ENCODE data around the gene CENPA.
A peak's percentile ranks its signal among the peaks of the same experiment; 100 is the strongest.
"Not testable (repeated sequence)": the region's sequence is repeated elsewhere in the genome, so short reads cannot be mapped to it uniquely, and the experiment has no call there.

The CENPA gene

DNA sequence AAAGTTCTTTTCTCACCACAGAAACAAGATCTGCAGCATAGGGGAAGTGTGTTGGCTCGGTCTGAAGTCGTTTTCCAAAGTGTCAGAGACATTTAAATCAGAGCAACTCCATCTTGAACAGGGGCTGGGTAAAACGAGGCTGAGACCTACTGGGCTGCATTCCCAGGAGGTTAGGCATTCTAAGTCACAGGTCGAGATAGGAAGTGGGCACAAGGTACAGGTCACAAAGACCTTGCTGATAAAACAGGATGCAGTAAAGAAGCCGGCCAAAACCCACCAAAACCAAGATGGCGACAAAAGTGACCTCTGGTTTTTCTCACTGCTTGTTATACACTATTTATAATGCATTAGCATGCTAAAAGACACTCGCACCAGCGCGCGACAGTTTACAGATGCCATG lies 24.9 kb upstream of the CENPA start:
- not testable (repeated sequence) for DNase-seq

DNA sequence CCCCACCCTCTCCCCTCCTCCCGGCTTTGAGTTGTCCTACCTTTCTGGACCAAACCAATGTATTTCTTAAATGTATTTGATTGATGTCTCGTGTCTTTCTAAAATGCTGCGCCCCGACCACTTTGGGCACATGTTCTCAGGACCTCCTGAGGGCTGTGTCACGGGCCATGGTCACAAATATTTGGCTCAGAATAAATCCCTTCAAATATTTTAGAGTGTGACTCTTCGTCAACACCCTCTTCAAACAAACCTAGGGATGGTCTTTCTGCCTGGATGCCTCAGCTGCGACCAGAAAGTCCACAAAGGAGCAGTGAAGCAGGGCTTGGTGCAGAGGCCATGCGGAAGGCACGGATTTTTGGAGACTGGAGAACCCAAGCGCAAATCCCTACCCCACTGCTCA lies 22.8 kb upstream of the CENPA start:
- DNase-seq, result no peak

DNA sequence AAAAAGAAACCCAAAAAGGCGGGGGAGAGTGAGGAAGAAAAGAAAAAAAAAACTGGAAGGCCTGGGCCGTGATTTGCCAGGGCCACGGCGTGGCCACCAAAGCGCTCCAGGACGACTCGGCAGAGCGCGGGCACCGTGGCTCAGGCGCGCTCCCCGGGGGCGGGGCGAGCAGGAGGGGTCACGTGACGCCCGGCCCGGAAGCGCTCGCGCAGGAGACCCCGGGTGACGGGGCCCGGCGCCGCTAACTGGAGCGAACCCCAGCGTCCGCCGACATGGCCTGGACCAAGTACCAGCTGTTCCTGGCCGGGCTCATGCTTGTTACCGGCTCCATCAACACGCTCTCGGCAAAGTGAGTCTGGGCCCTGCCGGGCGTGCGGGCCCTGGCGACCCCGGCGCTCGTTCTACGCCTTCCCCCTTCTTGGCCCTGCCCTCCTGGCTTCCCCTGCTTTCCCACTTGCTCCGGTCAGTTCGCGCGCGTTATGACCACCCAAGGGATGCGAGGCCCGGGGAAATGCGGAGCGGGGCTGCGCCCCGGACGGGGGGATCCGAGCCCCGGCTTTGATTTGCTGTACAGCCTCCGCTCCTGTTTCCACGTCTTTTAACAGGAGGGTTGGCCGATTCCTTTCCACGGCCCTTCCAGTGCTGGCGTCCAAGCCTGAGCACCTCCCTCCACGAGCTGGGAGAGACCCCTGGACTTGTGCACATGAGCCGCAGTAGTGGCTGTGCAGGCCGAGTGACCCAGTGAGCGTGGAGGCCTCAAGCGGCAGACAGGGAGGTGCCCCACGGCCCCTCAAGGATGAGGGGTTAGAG lies 21.6 kb upstream of the CENPA start, which contains the start of gene SLC35F6:
Gene SLC35F6, plus strand, starts transcription at position 207 of the 810 bp plus-strand sequence. Its CDS starts 66 bp downstream, at position 273.
- peak in 56 of 58 donors; percentile 25 to 86 (median 70) for DNase-seq

DNA sequence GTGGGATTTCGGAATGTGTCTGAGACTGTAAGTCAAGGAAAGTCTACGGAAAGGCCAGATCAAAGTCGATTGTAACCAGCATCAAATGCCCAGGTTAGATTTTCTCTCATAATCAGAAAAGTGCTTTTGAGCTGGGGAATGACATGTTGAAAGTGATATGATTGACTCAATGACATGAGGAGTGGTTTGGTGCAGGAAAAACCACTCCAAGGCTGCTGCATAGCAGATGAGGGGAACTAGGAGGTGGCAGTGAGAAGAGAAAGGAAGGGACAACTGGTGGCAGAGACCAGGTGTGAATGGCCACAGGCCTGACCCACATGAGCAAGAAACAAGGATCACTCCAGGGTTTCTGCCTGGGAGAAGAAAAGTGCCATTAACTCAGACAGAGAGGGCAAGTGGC lies 20.9 kb upstream of the CENPA start:
- DNase-seq, result no peak

DNA sequence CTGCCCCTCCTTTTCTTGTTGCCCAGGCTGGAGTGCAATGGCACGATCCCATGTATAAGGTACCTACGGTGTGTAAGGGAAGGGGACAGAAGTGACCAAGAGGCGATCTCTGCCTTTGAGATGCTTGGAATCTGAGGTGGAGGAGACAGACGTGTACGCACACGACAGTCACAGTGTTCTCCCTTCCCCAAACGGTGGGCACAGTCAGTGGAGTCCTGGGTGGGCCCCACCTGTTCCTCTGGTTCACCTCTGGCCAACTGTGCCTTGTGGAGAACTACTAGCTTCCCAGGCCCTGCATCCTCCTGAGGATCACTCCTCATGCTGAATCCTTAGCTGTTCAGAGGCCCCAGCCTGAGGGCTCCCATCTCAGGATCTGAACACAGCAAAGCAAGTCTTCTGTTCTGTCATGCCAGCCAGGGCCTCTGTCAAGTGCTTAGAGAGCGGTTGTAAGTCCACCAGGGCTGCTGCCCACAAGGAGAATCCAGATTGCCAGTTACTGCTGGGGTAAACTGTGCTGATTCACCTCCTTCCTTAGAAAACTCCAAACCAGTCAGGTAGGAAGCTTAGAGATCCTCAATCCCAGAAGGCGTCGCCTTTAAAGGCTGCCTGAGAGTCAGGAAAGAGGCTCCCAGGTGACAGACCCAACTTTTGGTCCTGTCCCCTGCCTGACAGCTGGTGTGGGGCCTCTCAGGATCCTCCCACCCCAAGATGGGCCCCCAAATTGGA lies 20.2 kb upstream of the CENPA start:
- DNase-seq, result peak in 1 of 58 donors; percentile 5

DNA sequence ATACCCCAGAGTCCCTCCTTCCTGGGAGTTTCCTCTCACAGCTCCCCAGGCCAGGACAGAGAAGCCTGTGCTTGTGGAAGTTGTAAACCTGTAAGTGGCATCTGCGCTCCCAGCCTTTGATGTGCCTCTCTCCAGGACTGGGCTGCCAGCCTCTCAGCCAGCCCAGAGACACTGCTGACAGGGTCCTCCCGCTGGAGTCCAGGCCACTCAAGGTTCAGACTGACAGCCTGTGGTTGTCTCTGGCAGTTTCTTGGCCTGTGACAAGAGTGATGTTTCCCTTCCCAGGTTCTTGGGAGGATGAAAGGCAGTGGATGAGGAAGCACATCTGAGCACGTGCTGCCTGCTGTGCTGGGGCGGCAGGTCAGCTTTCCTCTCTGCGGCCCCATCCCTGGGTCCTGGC lies 18.7 kb upstream of the CENPA start:
- no peak for DNase-seq

DNA sequence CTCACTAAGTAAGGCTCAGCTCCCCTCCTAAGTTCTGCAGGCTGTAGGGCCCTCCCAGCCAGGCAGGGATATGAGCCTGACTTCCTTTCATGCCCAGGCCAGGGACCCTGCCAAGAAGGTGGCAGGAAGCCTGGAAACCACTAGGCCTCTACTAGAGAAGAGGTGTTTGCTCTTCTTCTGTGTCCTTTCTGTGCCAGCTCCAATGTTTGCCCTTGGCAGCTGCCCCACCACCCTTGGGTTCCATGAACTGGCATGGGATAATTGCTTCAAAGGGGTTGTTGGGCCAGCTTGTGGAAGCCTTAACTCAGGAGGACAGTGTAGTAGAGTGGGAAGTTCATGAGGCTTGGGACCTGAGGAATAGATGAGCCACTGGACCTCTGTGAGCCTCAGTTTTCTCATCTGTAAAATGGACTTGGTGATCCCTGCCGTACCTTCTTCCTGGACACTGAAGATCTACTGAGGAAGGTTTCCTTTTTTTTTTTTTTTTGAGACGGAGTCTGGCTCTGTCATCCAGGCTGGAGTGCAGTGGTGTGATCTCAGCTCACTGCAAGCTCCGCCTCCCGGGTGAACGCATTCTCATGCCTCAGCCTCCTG lies 17.9 kb upstream of the CENPA start:
- DNase-seq, result no peak

DNA sequence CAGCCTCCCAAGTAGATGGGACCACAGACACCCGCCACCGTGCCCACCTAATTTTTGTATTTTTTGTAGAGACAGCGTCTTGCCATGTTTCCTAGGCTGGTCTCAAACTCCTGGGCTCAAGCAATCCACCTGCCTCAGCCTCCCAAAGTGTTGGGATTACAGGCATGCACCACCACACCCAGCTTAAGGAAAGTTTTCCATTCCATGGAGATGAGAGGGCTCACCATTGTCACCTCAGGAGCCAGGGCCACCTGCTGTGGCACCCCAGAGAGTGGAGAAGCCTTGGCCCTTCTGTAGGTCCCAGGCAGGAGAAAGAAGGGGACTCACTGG lies 17.1 kb upstream of the CENPA start:
- DNase-seq, result no peak

DNA sequence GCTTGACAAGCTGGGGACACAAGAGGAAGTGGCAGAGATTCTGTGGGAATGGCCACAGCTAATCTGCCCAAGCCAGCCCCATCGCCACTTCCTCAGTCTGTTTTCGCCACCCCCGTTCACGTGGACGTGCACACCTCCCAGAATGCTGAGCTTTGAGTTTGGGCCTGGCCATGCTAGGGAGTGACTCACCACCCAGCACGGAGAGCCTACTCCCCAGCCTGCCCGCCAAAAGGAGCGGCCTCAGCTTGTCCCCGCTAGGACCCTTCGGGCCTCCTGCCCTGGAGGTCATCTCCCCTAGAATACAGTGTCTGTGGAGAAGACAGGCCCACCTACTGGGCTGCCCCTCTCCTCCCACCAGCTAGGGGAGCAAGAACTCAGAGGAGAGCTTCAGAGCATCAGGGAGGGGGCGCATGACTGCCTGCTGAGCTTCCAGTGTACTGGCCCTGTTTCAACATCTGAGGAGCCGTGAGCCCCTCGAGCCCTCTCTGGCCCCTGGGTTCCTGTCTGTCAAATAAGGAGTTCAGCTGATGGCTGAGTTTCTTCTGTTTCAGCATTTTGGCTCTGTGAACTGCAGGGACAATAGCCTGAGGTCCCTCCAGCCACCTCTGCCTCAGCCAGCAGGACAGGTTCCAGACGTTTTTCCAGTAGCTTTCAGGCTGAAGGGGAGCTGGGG lies 16.6 kb upstream of the CENPA start:
- peak in 52 of 58 donors; percentile 8 to 85 (median 47) for DNase-seq

DNA sequence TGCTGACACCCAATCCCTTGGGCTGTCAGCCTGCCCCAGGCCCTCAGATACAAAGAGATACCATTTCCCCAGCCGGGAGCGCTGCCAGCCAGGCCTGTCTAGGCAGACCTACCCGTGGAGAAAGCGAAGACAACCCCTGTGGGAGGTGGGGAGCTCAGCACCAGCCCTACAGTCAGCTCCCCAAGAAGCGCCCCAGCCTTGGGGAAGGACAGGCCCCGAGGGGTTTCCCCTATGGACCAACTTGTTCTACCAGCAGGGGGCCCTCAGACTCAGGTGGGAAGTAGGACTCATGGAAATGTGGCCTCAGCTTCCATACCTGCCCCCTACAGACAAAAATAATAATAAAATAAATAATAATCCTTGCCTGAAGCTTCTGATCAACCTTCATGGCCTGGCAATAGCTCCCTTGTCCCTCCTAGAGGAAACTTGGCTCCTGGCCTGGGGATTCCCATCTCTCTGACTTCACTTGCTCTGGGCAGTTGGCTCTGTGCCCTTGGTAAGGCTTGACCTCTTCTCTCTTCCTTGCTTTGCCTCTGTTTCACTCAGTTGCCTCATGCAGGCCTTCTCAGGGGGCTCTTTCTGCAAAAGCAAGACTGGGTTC lies 14.8 kb upstream of the CENPA start:
- DNase-seq, result peak in 38 of 58 donors; percentile 7 to 89 (median 42)

DNA sequence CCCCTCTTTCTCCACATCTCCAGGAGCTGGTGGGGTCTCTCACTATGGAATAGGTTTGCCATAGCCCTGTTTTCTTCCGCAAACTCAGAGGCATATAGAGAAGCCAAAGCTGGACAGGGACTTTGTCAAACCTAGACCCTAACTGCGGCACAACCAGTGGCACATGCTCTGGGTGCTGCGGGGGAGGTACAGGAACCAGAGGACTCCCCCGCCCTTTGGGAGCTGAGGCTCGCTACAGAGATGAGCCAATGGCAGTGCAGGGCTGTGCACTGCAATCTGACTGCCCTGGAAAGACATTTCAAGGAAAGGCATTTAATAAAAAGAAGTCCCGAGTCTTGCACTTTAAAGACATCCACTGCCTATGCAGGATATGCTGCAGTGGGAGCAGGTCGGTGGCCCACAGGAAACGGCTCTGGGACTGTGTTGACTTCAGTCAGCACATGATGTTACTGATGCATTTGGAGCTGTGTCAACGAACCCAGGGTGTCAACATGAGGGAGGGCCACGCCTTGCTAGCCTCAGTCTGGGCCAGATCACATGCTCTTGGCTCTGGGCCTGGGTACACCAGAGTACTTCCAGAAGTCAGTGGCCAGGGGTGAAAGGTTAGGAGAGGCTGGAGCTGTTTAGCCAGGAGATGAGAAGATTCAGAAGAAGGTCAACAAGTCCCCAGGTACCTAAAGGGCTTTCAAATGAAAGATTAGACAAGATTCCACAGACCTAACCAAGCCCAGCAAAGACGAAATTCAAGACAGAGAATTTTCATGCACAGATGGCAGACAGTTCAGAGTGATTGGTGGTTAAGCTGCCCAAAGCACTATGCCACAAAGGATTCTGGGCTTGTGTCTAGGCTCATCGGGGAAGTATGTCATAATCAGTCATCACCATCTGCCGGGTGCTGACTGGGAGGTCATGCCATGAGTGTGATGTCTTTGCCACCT lies 13.5 kb upstream of the CENPA start:
- DNase-seq, result peak in 47 of 58 donors; percentile 10 to 90 (median 52)

DNA sequence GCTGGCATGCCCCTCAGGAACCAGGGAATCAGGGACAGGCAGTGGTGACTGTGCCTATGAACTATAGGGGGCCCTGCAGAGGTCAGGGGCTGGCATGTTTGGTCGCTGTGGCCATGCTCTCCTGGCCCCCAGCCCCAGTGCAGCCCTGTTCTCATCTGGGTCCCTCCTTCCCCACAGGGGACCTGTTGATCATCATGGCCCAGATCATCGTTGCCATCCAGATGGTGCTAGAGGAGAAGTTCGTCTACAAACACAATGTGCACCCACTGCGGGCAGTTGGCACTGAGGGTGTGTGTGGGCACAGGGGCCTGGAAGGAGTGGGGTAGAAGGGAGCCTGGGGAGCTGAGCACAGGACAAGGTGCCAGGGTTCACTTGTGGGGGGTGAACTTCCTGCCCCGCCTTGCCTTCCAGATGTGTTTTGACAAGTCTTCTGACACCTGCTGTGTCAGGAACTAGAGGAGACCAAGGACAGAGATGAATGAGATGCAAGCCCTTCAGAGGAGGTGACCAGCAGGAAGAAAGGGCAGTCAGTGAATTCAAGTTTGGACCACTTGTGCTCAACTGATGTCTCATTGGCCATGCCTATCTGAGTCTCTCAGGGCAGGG lies 9.6 kb upstream of the CENPA start:
- no peak for DNase-seq

DNA sequence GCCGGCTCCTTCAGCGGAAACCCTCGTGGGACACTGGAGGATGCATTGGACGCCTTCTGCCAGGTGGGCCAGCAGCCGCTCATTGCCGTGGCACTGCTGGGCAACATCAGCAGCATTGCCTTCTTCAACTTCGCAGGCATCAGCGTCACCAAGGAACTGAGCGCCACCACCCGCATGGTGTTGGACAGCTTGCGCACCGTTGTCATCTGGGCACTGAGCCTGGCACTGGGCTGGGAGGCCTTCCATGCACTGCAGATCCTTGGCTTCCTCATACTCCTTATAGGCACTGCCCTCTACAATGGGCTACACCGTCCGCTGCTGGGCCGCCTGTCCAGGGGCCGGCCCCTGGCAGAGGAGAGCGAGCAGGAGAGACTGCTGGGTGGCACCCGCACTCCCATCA lies 7.8 kb upstream of the CENPA start:
- DNase-seq, result peak in 5 of 58 donors; percentile 4 to 24 (median 12)

DNA sequence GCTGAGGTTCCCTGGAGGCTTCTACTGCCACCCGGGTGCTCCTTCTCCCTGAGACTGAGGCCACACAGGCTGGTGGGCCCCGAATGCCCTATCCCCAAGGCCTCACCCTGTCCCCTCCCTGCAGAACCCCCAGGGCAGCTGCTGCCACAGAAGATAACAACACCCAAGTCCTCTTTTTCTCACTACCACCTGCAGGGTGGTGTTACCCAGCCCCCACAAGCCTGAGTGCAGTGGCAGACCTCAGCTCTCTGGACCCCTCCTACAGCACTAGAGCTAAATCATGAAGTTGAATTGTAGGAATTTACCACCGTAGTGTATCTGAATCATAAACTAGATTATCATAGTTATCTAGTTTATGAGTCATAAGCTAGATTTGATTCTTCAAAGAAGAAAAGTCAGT lies 7.3 kb upstream of the CENPA start:
- no peak for DNase-seq

DNA sequence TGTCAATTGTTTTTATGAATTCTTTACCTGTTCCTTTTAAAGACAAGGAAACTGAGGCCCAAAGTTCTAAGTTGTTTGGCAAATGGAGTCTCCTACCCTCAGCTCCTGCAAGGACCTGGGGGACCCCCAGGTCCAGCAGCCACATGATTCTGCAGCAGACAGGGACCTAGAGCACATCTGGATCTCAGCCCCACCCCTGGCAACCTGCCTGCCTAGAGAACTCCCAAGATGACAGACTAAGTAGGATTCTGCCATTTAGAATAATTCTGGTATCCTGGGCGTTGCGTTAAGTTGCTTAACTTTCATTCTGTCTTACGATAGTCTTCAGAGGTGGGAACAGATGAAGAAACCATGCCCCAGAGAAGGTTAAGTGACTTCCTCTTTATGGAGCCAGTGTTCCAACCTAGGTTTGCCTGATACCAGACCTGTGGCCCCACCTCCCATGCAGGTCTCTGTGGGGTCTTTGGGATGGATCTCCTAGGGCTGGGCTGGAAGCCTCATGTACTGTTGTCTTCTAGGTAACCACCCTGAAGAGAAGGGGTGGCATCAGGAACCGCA lies 5.6 kb upstream of the CENPA start:
- no peak for DNase-seq

DNA sequence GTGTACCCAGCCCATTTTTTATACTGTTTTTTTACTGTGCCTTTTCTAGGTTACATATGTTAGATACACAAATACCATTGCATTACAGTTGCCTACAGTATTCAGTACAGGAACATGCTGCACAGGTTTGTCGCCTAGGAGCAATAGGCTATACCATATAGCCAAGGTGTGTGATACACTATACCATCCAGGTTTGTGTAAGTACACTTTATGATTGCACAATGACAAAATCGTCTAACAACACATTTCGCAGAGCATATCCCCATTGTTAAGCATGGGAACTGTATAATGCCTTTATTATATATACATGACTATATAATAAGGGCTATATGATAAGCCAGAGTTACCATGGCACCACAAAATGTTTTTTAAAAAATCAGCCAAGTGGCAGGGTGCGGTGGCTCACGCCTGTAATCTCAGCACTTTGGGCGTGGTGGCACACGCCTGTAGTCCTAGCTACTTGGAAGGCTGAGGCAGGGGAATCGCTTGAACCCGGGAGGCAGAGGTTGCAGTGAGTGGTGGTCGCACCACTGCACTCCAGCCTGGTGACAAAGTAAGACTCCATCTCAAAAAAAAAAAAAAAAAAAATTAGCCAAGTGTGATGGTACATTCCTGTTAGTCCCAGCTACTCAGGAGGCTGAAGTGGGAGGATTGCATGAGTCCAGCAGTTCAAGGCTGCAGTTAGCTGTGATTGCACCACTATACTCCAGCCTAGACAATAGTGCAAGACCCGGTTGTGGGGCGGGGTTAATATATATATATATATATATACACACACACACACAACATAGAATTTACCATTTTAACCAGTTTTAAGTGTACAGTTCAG lies 2.8 kb upstream of the CENPA start:
- DNase-seq, result no peak

DNA sequence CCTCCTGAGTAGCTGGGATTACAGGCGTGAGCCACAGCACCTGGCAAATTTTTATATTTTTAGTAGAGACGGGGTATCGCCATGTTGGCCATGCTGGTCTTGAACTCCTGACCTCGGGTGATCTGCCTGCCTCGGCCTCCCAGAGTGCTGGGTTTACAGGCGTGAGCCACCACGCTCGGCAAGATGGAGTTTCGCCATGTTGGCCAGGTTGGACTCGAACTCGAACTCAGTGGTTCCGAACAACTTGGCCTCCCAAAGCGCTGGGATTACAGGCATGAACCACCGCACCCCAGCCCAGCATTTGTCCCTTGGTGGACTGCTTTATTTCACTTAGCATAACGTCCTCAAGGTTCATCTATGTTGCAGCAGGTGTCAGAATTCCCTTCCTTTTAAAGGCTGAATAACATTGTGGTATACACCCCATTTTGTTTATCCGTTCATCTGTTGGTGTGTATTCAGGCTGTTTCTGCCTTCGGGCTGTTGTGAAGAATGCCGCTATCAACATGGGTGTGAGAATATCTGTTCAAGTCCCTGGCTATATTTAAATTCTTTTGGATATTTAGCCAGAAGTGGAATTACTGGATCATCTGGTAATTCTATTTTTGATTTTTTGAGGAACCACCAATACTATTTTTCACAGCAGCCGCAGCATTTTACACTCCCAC lies 1.2 kb upstream of the CENPA start:
- DNase-seq, result no peak
